ENCODE results near the gene OLFML1.

The OLFML1 gene

DNA sequence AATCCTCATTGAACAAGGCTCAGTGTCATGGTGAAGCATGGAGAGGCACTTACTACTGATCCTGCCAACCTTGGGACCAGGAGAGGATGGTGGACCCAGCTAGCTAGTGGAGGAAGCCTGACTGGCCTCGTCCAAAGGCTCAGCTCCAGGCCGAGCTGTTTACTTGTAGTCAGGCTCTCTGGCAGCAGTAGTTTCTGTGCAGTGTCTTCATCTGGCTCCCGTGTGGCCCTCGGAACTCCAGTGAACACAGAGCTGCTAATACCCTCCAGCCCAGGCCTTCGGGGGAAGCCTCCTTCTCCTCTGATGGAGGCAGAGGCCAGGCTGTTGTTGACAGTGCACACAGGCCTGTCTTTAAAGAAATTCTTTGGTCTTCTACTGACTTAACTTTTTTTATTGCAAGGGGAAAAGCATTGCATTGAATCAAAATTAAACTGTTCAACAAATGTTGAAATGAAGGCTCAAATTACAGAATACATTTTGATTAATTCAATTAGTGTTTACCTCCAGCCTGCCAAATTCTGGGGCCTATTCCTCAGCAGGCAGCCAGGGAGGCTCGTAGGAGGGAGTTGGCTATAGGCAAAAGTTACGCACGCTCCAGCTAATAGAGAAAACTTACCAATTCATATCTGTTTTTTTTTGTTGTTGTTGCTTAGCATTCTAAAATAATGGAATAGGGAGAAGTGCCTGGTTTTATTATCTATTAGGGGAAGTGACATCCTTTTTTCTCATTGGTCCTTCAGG, 47.3 kb downstream of the OLFML1 start:
- no peak for DNase-seq (ENCODE audit: low spot score)

DNA sequence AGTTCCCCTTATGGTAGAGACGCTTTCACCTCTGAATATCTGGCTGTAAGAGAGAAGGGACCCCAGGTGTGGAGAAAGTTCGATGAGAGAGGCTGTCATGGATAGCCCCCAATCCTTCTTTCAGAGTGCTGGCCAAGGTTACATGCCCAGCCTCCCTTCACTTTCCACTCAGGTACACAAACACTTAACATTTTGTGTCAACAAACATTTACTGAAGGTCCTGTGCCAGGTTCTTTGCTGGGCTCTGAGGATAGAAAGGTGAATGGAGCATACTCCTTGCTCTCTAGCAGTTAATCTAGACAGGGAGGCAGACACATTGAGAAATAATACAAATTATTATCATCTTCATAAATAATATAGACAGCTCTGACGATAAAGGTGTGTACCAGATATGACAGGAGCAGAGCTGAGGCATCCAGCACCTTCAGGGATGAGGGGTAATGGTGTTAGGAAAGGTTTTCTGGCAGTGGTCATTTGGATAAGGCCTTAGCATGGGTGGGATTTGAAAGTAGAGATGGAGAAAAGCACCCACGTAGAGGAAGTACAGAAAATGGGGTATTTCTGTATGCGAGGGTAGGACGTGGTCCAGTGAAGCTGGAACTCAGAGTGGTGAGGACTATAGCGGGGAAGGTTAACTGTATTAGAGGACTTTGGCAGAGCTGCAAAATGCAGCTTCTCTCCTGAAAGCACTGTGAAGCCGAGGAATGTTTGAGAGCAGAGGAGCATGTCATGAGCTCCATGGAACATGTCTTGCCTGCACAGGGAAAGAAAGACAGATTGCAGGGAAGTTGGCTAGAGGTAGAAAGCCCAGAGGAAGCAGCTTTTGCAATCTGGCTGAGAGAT, 48.1 kb downstream of the OLFML1 start:
- DNase-seq (ENCODE audit: low spot score): no peak

DNA sequence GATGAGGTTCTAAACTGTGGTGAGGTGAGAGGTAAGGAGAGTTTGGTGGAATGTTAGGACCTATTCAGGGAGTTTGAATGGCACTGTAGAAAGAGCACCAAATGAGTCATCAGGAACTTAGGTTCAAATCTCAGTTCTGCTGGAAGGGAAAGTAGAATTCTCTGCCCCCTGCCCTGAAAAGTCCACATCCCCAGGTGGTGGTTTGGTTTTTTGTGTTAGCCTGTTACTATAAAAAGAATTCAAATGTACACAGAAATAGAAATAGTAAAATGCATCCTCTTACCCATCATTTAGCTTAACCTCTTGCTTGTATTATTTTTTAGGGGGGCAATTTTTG, 48.7 kb downstream of the OLFML1 start:
- DNase-seq (ENCODE audit: low spot score): no peak

DNA sequence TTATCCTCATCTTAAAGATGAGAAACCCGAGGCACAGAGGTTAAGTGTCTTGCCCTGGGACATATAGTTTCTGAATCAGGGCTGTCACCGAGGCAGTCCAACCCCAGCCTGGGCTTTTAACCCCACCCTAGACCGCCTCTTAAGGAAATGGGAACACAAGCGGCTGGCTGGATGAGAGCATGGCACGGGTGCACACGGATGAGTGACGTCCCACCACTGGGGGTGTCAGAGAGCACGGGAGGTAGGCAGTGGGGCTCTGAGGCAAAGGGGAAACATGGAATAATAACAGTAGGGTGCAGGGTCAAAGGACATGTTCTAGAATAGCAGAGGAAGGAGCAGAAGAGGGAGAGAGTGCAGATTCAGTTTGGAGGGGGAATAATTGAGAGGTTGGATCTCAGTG, 50.8 kb downstream of the OLFML1 start:
- no peak for DNase-seq (ENCODE audit: low spot score)

DNA sequence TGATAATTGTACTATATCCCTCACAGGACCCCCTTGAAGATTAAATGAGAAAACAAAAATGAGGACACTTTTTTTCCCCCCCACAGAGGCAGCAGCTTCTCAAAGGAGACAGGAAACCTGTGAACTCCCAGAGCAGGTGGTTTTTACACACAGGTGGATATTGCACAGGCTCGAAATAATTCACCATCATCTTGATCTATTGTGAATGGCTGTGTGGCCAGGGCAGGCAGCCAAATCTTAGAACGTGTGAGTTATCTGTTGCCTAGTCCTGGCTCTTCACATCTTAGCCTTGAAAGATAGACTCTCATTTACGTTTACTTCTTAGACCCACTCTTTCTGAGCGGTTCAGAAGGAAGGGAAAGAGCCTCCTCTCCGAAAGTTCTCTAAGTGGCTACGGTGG, 52.0 kb downstream of the OLFML1 start:
- no peak for DNase-seq (ENCODE audit: low spot score)

DNA sequence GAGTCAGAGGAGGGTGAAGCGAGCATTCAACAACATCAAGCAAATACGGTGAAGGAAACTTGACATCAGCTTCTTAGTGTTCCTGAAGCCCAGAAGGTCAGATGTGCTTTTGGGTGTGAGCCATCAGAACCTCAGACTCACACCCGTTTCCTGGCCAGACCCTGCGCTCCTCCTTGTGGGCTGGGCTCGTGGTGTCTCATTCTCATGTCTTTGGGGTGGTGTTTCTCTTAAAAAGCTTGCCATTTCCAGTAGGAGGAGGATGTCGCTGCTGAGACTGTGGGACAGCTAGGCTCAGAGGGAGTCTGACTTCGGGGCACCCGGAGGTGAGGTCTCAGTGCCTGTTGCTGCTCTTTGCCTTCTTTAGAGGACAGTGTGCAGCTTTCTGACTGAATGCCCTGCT, 52.7 kb downstream of the OLFML1 start:
- DNase-seq (ENCODE audit: low spot score): no peak

DNA sequence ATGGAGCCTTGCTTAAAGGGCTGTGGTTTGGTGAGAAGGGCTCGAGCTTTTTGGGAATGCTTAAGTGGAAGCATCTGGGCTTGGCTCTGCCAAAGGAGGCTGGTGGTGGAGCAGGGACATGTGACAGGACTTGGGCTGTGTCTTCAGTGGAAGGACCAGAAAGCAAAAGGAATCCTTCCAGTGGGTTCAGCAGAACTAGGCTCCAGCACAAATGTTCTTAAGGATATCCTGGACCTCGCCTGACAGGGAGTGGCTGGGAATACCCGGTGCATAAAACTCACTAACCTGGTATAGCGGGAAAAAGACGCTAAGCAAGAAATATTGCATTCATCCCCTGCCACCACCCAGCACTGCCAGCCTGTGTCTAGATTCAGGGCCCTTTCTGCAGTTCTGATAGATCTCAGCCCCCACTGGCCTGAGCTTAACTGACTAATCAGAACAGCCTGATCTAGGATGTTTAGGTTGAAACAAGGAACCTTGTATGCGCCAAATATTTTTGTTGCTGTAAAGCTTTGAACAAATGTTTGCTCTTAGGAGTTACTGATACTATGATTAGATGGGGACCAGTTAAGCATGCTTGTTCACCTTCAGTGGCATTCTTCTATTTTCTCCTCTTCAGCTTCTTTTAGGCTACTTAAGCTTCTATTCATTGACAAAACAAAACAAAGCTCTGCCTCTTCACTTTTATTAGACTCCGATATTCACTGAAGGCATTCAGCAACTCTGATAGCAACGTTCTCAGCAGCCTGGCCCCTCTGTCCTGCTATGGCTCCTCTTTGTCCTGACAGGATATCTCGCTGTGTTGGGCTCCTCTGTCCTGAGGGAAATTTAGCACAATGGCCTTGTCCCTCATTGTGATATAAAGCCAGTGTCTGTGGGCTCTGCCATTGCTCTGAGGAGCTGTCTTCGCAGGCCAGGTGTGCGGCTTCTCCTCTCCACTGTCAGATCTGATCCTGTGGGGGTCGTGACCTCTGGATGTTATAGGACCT, 53.5 kb downstream of the OLFML1 start:
- no peak for DNase-seq (ENCODE audit: low spot score)

DNA sequence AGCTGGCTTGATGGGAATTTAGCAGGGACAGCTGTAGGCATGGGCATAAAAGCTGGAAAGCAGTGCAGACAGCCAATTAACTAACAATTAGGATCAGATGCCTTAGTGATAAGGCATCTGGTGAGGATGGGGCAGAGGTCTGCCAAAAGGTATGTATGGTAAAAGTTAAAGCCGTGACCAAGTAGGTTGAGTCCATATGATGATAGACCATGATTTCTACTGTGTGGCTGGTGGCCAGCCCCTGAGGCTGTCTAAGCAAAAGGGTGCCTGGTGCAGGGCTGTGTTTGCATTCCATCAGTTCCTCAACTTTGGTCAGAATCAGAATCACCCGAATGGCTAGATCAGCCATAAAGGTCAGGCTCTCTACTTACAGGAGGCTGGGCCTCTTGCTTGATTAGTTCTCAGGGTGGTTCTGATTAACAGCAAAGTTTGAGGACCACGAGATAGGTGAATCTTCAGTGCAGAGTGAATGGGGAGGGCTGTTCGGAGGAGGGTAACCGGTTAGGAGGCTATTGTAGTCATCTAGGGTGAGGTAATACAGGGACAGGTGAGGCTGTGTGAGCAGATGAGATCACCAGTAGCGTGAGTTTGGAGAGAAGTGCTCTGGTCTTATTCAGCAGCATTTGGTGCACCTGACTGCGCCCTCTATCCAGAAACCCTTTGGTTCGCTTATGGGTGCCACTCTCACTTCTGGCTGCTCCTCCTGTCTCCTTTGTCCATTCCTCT, 55.7 kb downstream of the OLFML1 start:
- no peak for DNase-seq (ENCODE audit: low spot score)

DNA sequence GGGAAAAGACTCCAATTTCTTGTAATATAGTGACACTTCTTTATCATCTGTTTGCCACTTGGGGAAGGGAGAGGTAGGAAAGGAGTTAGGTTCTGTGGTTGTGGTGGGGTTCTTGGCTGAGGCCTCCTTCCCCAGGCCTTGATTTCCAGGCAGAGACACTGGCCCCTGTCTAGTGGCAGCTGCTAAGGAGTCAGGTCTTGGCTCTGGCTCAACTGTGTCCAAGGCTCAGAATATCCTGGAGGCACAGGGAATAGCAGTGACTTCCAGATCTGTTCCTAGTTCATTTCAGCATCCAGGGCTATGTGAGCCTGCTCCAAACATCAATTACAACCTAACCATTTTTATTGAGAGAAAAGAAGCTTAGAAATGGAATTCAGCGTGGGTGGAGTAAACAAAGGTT, 58.0 kb downstream of the OLFML1 start:
- no peak for DNase-seq (ENCODE audit: low spot score)

DNA sequence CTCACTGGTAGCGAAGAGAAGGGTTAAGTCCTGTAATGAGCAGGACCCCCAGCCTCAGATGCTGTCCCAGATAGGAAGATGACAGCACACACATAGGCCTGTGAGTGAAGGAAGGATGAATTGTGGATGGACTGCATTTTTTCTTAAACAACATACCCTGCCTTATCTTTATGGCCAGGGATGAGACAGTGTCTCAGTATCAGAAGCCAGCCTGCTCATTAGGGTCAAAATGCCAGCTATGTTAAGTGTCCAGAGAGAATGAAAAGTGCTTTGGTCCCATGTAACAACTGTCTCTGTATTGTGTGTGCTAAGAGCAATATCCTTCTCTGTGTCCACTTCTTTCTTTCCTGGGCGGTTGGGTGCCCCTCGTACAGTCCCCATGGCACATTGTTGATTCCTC, 58.7 kb downstream of the OLFML1 start:
- DNase-seq (ENCODE audit: low spot score): no peak

DNA sequence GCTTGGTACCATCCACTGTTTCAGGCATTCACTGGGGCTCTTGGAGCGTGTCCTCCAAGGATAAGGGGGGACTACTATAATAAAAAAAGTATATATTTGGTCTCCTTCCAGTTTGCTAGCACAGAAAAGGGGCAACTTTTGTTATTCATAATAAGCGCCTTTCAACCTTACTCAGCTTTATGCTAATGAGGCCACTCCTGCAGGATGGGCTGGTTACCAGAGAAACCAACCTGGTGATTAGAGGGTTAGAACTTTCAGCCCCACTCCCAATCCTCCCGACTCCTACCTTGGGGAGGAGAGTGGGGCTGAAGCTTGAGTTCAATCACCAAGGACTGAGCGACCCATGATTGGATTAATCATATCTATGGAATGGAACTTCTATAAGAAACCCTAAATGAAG, 60.3 kb downstream of the OLFML1 start:
- no peak for DNase-seq (ENCODE audit: low spot score)

DNA sequence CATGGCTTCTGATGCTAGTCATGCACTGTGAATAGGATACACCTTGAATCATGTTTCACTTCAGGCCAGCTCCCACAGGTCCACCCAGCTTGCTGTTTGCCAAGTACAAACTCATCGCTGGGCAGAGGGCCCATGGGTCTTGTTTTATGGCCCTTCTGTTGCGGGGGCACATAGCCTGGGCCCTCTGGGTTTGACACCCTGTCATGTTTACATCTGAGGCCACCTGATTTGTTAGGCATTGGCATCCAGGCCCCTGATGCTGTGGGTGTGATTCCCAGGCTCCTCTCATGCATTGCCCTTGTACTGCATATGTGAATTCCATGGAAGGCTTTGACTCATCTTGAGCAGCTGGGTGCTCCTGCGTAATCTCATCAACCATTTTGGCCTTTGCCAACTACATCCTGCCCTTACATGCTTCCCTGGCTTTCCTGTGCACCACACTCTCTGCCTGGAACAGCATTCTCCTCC, 61.1 kb downstream of the OLFML1 start:
- DNase-seq (ENCODE audit: low spot score): no peak

DNA sequence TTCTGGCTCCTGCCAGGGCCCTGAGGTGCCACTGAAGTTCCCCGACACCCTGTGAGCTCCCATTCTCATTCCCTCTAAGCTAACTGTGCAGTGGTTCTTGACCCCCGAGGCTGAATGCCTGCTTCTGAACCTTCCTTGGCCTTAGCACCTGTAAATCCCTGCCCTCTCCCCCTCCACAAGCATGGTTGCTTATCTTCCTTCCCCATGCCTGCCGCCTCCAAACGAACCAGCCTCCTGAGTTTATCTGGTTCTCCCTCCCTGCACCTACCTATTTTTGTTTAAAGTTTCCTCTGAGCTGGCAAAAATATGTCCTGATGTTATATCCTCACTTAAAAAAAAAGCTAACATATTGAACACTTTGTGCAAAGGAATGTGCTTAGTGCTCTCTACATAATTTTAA, 62.4 kb downstream of the OLFML1 start:
- no peak for DNase-seq (ENCODE audit: low spot score)

DNA sequence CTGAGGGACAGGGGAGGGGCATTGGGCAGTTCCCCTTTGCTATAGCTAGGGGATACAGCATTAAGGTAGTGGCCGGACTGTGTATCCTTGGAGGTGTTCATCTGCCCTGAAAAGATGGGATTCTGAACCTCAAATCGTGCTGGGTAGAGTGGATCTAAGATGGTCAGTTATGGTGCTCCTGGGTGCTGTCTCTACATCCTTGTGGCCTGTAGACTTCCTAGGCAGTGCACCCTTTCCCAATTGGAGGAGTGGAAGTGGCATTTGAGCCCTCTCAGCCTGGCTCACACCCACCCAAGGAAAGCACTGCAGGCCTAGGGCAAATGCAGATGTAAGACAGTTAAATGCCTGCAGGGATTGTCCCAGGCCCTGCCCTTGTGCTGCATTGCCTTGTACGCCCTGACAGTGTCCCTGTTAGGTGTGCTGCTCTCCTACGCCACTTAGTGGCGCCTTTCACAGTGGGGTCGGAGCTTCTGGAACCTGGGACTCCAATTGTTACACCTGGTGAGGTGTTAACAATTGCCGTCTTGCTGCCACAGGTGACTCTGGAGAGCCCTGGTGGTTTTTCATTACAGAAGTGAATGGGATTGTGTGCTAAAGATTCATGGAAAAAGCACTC, 63.5 kb downstream of the OLFML1 start:
- DNase-seq (ENCODE audit: low spot score): no peak

DNA sequence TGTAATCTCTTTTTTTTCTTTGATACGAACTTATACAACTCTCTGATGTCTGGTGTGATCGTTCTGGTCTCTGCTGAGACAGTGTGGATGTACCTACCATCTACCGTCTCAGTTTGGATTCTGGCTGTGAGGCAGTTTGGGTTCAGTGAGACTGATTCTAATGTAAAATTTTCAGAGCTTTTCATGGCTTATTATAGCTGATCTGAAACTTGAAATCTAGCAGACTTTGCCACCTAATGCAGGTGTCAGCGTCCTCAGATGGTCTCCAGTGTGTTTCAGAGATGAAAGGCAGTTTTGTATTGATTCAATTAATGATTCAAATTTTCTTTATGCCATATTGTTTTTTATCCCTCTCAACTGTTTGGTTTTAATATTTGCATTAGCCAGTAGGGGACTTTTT, 64.4 kb downstream of the OLFML1 start:
- DNase-seq (ENCODE audit: low spot score): no peak

DNA sequence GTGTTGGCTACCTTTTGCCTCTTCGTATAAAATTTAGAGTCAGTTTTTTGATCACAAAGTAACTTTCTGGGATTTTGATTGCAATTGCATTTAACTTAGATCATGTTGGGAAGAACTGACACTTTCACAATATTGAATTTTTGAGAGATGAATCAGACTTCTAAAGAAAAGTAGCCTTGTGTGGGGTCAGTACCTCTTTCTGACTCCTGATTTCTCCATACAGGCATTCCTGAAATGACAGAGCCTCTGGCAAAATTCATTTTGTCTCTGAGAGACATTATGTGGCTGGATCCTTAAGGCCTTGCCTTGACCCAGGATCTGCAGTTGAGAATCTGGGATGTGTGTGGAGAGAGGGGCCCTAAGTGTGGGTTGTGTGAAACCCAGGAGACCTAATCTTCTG, 66.3 kb downstream of the OLFML1 start:
- DNase-seq (ENCODE audit: low spot score): no peak

DNA sequence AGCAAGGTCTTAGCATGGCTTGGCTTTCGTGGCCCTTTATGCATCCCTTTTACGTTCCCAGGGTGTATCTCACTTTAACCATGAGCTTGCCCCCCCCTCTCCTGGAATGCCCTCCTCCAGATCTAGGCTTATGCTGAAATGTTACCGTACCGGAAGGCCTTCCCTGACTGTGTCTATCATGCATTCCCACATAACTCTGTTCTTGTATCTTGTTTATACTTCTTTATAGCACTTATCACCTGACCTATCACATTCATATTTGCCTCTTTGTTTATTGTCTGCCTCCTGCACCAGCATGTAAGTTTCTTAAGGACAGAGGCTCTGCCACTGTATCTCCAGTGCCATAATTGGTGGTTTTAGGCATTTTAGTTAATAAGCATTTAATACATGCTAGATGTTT, 67.4 kb downstream of the OLFML1 start:
- DNase-seq (ENCODE audit: low spot score): no peak

DNA sequence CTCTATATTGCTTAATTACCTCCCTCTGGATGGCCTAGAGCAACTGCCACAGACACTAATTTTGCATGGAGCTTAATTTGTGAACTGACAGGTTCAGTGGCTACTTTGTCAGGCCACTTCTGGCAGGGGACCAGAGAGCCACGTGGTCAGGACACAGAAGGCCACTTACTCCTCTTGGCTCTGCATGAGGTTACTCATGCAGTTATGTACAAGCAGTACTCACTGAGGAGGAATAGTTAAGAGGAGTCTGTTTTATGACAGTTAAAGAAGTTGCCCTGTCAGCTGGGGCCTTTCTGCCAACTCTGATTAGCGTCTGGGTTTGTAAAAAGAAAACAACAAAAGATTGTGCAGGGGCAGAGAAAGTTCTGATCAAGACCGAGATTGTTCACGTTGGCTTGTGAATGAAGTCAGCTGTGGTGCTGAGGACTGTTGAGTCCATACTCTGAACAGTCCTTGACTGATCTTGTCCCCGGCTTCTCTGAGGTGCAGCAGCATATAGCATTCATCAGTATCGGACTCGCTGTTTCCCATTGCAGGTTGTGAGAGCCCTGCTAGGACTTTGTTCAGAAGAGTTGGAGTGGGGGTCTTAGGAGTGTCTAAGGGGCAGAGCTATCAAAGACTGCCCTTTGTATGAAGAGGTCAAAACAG, 69.9 kb downstream of the OLFML1 start:
- peak; percentile 61 for DNase-seq (ENCODE audit: low spot score)

DNA sequence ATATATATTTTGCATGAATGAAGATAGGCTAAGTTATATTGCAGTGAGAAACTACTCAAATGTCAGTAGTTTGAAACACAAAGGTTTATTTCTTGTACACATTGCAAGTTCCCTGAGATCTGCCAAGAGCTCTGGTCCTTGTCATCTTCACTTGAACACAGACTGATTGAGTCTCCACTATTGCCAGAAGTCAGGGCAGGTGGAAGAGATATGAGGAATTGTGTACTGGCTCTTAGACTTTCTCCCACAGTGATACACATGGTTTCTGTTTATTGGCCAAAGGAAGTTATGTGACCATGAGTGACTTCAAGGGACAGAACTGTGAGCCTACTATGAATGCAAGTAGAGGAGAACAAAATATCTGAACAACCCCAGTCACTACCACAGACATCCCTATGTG, 72.7 kb downstream of the OLFML1 start:
- no peak for DNase-seq (ENCODE audit: low spot score)

DNA sequence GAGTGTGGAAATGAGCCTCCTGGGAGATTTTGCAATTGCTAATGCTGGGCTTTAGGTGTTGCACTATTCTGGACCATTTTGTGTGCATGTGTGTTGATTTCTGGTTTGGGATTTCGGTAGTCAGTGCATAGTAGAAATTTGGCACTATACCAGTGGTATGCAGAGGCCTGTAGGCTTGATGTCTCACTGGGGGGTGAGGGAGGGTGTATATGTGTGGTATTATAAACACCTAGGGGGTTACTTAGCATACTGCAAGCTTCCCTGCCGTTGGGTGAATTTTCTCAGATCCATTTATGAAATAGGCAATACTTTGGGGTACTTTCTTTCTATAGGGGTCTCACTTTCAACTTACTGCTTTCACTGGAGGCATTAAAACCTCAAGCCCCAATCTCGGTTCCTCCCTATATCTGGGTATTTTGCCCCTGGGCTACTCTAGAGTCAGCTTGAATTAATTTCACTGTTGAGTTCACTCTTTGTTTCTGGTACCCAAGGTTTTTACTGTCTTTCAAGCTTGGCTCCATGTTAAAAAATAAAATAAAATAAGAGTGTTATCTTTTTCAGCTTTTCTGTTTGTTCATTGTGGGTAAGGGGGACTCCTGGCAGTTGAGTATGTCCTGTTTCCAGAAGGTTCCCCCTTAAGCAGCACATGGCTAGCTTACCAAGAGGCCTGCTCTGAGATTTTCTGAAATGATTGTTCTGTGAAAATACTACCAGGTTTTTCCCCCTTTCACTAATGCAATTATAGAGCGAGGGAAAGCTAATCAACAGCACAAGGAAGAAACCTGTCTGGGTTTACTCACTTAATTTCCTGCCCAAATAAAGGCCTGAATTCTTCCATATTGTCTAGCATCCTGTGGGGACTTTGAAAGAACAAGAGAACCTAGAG, 74.3 kb downstream of the OLFML1 start:
- no peak for DNase-seq (ENCODE audit: low spot score)
